ENCODE results near the gene TRNT1.

Gene TRNT1

DNA sequence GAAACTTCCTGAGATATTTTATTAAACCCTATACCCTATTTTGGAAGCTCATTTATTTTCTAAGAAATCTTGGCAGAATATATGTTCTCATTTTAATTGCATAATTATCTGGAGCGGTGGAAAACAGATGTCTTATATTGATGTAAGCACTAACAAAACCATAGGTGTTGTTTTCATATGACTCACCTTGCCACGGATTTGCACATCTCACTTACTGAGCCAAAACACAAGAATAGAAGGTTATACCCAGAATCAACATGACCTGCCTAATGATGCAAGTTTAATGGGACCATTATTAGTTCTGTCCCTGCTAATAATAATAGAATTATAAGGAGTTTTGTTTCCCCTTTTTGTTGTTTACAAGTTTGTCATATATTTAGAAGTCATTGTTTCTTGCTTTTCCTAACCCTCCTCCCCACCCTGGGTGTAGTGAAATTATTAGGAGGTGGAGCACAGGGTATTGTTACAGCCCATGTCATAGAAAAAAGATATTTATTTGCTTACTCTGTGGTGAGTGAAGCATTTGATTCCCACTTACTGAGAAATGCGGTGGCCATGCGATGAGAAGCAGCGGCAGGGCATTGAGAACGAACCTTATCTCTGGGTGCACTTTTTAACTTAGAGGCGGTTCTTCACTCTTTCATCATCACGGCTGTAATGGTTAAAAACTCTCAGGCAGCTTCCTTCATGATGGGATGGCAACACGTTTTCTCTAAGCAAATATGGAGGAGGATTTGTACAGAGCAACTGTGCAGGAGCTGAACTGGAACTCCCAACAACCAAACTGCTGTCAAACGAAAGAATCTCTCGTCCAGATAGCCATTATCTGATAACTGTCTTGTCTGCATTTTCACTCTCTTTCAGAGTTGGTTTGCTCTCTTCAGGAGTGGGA lies 17.1 kb upstream of the TRNT1 start:
- H3K27ac ChIP-seq, result peak overlapping the region in 1 of 11 experiments; percentile 1; a peak in 1 of 22 replicates
- H3K4me2 ChIP-seq, result no peak overlapping the region
- no peak for TF ChIP-seq Cebpa-rat (IDR thresholded peaks at IDR 0.05)

DNA sequence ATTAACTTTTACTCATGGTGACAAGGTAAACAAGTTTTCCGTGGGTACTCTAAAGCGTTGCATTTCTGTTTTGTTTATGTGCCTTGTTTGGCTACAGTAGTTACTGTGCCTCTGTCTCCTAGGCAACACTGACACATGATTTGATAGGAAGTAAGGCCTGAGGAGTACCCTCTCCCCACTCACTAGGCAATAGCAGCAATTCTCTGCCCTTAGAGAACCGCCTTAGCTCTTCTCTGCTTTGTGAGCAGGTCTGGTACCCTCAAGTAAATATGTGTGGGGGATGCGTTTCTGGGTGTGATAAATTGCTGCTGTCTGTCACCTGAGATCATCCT lies 16.5 kb upstream of the TRNT1 start, which contains the start of gene IL5RA:
IL5RA (minus strand) TSS at position 76 of the 332 bp plus-strand sequence. CDS start 5,390 bp downstream, outside the sequence.
- Histone ChIP-seq H3K9ac (no peak within 1 kb of the TSS), H3K4me3 (no peak within 1 kb of the TSS), H3K4me2 (no peak within 1 kb of the TSS), H3K4me1 (peaks cover 0 to 9% (median 7%) of the 10 kb centered on the region in 10 experiments; a peak in 12 of 20 replicates), H3K27me3 (no peaks in the 10 kb centered on the region), H3K9me3 (replicated peaks in 1 of 11) (no peaks in the 10 kb centered on the region), H3K27ac (peak within 1 kb of the TSS in 1 of 11 experiments; percentile 1; a peak in 1 of 22 replicates), H3K36me3 (no peaks in the 10 kb centered on the region), H4K20me1 (no peaks in the 10 kb centered on the region)
- no peak for TF ChIP-seq Cebpa-rat (IDR thresholded peaks at IDR 0.05)

More for the DNA sequence above, 17.1 kb upstream of the TRNT1 start:
- Histone ChIP-seq H4K20me1 (no peaks in the 10 kb centered on the region), H3K9ac (no peak overlapping the region), H3K9me3 (replicated peaks in 1 of 11) (no peaks in the 10 kb centered on the region), H3K4me1 (peaks cover 0 to 11% (median 8%) of the 10 kb centered on the region in 10 experiments; a peak in 12 of 20 replicates), H3K4me3 (no peak overlapping the region), H3K27me3 (no peaks in the 10 kb centered on the region), H3K36me3 (no peaks in the 10 kb centered on the region)

DNA sequence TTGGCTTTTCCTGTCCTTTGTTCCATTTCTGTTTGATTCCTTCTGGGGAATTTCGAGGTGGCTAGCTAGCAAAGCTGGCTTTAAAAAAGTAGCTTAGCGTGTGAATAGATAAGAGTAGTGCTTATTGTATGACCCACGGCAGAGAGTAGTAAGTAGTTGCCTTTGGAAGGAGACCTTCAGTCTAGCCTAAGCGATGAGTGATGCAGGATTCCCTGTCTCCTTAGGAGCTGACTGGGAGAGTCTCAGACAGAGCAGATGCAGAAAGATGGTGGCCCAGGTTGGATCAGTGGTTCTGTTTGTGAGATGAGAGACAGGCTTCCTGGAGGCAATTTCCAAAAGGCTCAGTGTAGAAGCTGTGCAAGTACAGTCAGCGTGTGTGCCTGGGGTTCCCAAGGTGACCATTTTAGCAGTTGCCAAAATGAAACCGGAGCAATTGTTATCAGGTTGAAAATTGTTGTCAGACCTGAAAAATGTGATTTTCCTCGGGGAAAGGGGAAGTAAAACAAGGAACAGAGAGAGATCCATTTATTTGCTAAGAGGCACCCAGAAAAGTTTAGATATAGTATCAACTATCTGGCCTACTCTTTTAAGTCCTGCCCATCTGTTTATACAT lies 15.9 kb upstream of the TRNT1 start:
- H3K27ac ChIP-seq, result no peak overlapping the region
- H3K9ac ChIP-seq, result no peak overlapping the region
- H3K9me3 ChIP-seq (replicated peaks in 1 of 11), result no peaks in the 10 kb centered on the region

DNA sequence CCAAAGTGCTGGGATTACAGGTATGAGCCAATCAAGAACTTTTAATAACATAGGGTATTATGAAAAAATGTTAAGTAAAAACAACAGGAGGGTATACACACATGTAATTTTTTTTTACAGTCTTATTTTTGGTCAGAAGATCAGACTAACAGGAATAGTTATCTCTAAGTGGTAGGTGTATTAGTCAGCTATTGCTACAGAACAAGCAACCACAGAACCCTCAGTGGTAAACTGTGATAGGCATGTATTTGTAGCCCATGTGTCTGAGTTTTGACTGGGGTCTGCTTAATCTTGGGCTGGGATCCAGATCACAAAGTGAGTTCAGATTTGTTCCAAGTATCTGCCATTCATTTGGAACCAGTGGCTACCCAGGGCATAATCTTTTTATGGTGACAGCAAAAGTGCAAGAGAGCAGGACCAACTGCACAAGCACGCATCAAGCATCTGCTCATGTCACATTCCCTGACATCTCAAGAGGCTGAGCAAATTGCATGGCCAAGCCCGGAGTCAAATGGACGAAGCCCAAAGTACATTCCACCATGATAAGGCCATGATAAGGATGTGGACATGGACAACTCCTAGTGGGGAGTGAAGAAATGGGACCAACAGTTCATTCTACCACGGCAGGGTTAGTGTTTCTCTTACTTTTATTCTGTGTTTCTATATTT lies 13.6 kb upstream of the TRNT1 start:
- H3K27ac ChIP-seq, result no peak overlapping the region
- no peaks in the 10 kb centered on the region for H3K27me3 ChIP-seq
- H3K4me2 ChIP-seq, result no peak overlapping the region
- H3K4me1 ChIP-seq, result 0 out of 20 replicates have a peak, but pooled peaks cover 0 to 6% (median 0%) of the 10 kb centered on the region in 10 experiments
- no peaks in the 10 kb centered on the region for H4K20me1 ChIP-seq
- H3K36me3 ChIP-seq, result no peaks in the 10 kb centered on the region
- no peak overlapping the region for H3K4me3 ChIP-seq
- H3K9ac ChIP-seq, result no peak overlapping the region
- TF ChIP-seq Cebpa-rat (IDR thresholded peaks at IDR 0.05), result no peak
- no peaks in the 10 kb centered on the region for H3K9me3 ChIP-seq (replicated peaks in 1 of 11)

More for the DNA sequence above, 15.9 kb upstream of the TRNT1 start:
- Histone ChIP-seq H3K36me3 (no peaks in the 10 kb centered on the region), H3K4me2 (no peak overlapping the region), H3K4me3 (no peak overlapping the region), H4K20me1 (no peaks in the 10 kb centered on the region), H3K27me3 (no peaks in the 10 kb centered on the region), H3K4me1 (peaks cover 0 to 6% (median 2%) of the 10 kb centered on the region in 10 experiments; a peak in 11 of 20 replicates)
- no peak for TF ChIP-seq Cebpa-rat (IDR thresholded peaks at IDR 0.05)

GRCh38 chr3:3117651-3118050 lies 9.1 kb upstream of the TRNT1 start:
- H4K20me1 ChIP-seq, result no peaks in the 10 kb centered on the region
- no peak overlapping the region for H3K9ac ChIP-seq
- H3K4me2 ChIP-seq, result no peak overlapping the region
- no peak overlapping the region for H3K27ac ChIP-seq
- H3K27me3 ChIP-seq, result no peaks in the 10 kb centered on the region
- no peaks in the 10 kb centered on the region for H3K4me1 ChIP-seq
- TF ChIP-seq Cebpa-rat (IDR thresholded peaks at IDR 0.05), result no peak
- no peaks in the 10 kb centered on the region for H3K9me3 ChIP-seq (replicated peaks in 1 of 11)
- H3K36me3 ChIP-seq, result no peaks in the 10 kb centered on the region
- no peak overlapping the region for H3K4me3 ChIP-seq

- Histone ChIP-seq H3K4me2 (no peak overlapping the region), H3K27me3 (no peaks in the 10 kb centered on the region), H3K36me3 (no peaks in the 10 kb centered on the region), H3K9ac (no peak overlapping the region), H4K20me1 (no peaks in the 10 kb centered on the region), H3K9me3 (replicated peaks in 1 of 11) (no peaks in the 10 kb centered on the region), H3K4me3 (no peak overlapping the region), H3K27ac (no peak overlapping the region), H3K4me1 (no peaks in the 10 kb centered on the region)
- no peak for TF ChIP-seq Cebpa-rat (IDR thresholded peaks at IDR 0.05)
These were observed 7.3 kb upstream of the TRNT1 start for GRCh38 chr3:3119393-3119851.

GRCh38 chr3:3125977-3126376 lies 763 bp upstream of the TRNT1 start:
- Histone ChIP-seq H3K4me1 (peaks cover 19 to 30% (median 24%) of the 10 kb centered on the region in 10 experiments), H4K20me1 (peaks cover 0 to 13% (median 0%) of the 10 kb centered on the region in 11 experiments; a peak in 3 of 22 replicates), H3K4me3 (peak overlapping the region; percentile 70 to 98 (median 84)), H3K27ac (peak overlapping the region; percentile 92 to 100 (median 98)), H3K9me3 (replicated peaks in 1 of 11) (peaks cover 0 to 22% (median 17%) of the 10 kb centered on the region in 11 experiments; a peak in 18 of 22 replicates), H3K27me3 (no peaks in the 10 kb centered on the region), H3K9ac (peak overlapping the region; percentile 91 to 99 (median 97)), H3K36me3 (peaks cover 25 to 33% (median 27%) of the 10 kb centered on the region in 11 experiments), H3K4me2 (peak overlapping the region; percentile 75 to 99 (median 92))
- no peak for TF ChIP-seq Cebpa-rat (IDR thresholded peaks at IDR 0.05)

DNA sequence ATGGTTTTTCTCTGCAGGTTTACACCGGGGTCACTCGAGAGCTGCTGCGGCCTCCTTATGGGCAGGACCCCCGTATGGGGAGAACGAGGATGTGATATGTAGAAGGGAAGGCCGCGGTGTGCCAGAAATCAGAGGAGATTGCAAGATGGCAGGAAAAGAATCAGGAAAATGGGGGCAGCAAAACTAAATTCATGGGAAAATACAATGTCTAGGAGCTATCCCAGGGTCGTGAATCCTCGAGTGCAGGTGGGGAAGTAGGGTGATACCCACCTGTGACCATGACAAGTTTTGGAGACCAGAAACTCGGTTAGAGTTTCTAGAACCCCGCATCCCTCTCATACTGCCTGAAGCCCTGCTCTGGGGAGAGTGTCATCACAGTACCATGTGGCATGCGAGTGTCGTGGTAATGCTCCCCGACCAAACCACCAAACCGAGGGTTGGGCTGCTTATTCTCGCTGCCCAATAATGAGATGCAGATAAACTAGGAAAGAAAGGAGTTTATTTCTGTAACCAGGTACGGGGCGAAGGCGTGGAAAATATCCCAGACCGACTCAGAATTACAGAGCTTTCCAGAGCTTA lies 781 bp downstream of the TRNT1 start:
- Histone ChIP-seq H3K4me2 (peak overlapping the region; percentile 84 to 99 (median 93)), H3K4me3 (peak overlapping the region; percentile 70 to 98 (median 84)), H3K27ac (peak overlapping the region; percentile 92 to 100 (median 98)), H3K9ac (peak overlapping the region; percentile 91 to 99 (median 97)), H3K4me1 (peaks cover 19 to 30% (median 24%) of the 10 kb centered on the region in 10 experiments), H4K20me1 (peaks cover 0 to 14% (median 0%) of the 10 kb centered on the region in 11 experiments; a peak in 3 of 22 replicates), H3K36me3 (peaks cover 30 to 38% (median 32%) of the 10 kb centered on the region in 11 experiments), H3K9me3 (replicated peaks in 1 of 11) (peaks cover 0 to 27% (median 21%) of the 10 kb centered on the region in 11 experiments; a peak in 18 of 22 replicates), H3K27me3 (no peaks in the 10 kb centered on the region)
- TF ChIP-seq Cebpa-rat (IDR thresholded peaks at IDR 0.05), result no peak

Measured in BLaER1 treated with 17β-estradiol and CSF1 and Interleukin-3, amounts not matched to agents 10 nM and 100 nM (cell line).